HL-60/S4 (cell line): ENCODE results near the gene COQ8A.
"Not testable (repeated sequence)": the region's sequence is repeated elsewhere in the genome, so short reads cannot be mapped to it uniquely, and the experiment has no call there.

Experiments
- in situ Hi-C: fragments of 300-500 bp; cut with MboI; formaldehyde crosslinking; loops from 2 replicates; pipeline ENCODE4 v1.14.3; 2022; ENCODE audit warnings: low sequenced_read_pairs

Gene COQ8A

GRCh38 chr1:226951286-226952117 lies 11.4 kb downstream of the COQ8A start:
- in situ Hi-C loops = no loop called here

- in situ Hi-C loops = no loop called here
Observed at GRCh38 chr1:226952118-226952441, 12.0 kb downstream of the COQ8A start.

GRCh38 chr1:226953175-226953800 lies 13.2 kb downstream of the COQ8A start:
- in situ Hi-C loops = no loop called here

- in situ Hi-C loops = no loop called here
Observed at GRCh38 chr1:226954337-226954736, 14.2 kb downstream of the COQ8A start.

- in situ Hi-C loops = no loop called here
Observed at GRCh38 chr1:226954777-226955176, 14.7 kb downstream of the COQ8A start.

GRCh38 chr1:226955857-226956256 lies 15.8 kb downstream of the COQ8A start:
- in situ Hi-C loops = not testable (repeated sequence)

GRCh38 chr1:226956942-226957713 lies 17.0 kb downstream of the COQ8A start:
- in situ Hi-C loops = no loop called here

- in situ Hi-C loops = no loop called here
Observed at GRCh38 chr1:226957714-226958113, 17.6 kb downstream of the COQ8A start.

- in situ Hi-C loops = no loop called here
Observed at GRCh38 chr1:226958300-226958699, 18.2 kb downstream of the COQ8A start.

- in situ Hi-C loops = no loop called here
Observed at GRCh38 chr1:226960256-226960655, 20.2 kb downstream of the COQ8A start.

- in situ Hi-C loops = no loop called here
Observed at GRCh38 chr1:226960944-226961765, 21.1 kb downstream of the COQ8A start.

- in situ Hi-C loops = no loop called here
Observed at GRCh38 chr1:226962421-226963391, 22.6 kb downstream of the COQ8A start.

GRCh38 chr1:226964068-226964425 lies 24.0 kb downstream of the COQ8A start:
- in situ Hi-C loops = no loop called here

- in situ Hi-C loops = no loop called here
Observed at GRCh38 chr1:226964611-226965486, 24.8 kb downstream of the COQ8A start.

- in situ Hi-C loops = no loop called here
Observed at GRCh38 chr1:226965581-226966440, 25.7 kb downstream of the COQ8A start.

GRCh38 chr1:226966683-226967082 lies 26.6 kb downstream of the COQ8A start:
- in situ Hi-C loops = no loop called here

GRCh38 chr1:226967665-226968064 lies 27.6 kb downstream of the COQ8A start:
- in situ Hi-C loops = no loop called here

- in situ Hi-C loops = no loop called here
Observed at GRCh38 chr1:226971765-226972164, 31.7 kb downstream of the COQ8A start.
